T-helper 17 cell (primary cell): Measurements from ENCODE around the gene DNAH2. TPM values are rescaled to one million over a fixed set of nuclear protein-coding genes. Genes with fewer than 3 reads are reported as not detected.
A peak's percentile ranks its signal among the peaks of the same experiment; 100 is the strongest.

Experiments
- ATAC-seq: fragments of 150-1000 bp; cut with Tn5 transposase; 2 replicates; pipeline ENCODE4 v1.10.0; 2021; ENCODE audit warnings: mild to moderate bottlenecking, moderate library complexity
- DNase-seq, 3 donors: peaks; one replicate each; pipeline versions ENCODE4 v3.0.0 to v3.0.0-alpha.2; 2020 to 2021
- H3K9me3 ChIP-seq: one replicate; pipeline ENCODE4 v1.7.0; 2013; ENCODE audit warnings: low read length, mild to moderate bottlenecking; ENCODE audit not compliant: control insufficient read depth, poor library complexity, severe bottlenecking
- H3K27ac Mint-ChIP-seq: one replicate; pipeline ENCODE4 v1.8.0; 2022; ENCODE audit warnings: mild to moderate bottlenecking, moderate library complexity, mixed read lengths
- H3K27me3 Mint-ChIP-seq: one replicate; pipeline ENCODE4 v1.8.0; 2022; ENCODE audit warnings: mixed read lengths
- H3K36me3 Mint-ChIP-seq: one replicate; pipeline ENCODE4 v1.8.0; 2022; ENCODE audit warnings: low read depth, mixed read lengths
- H3K4me1 Mint-ChIP-seq: one replicate; pipeline ENCODE4 v1.8.0; 2022; ENCODE audit warnings: mild to moderate bottlenecking, mixed read lengths
- H3K4me3 Mint-ChIP-seq: one replicate; pipeline ENCODE4 v1.8.0; 2022; ENCODE audit warnings: mild to moderate bottlenecking, moderate library complexity, mixed read lengths
- total RNA-seq, 4 donors: library from RNA in 2 of 4; stranded (reverse) in 2 of 4; gene quantifications; one replicate each; pipeline ENCODE4 v1.2.3 and lab custom pipeline; 2022 to 2026

Gene DNAH2
- under 1 TPM in 1 of 2 donors, not detected in 1; 0.31 TPM for total RNA-seq
- 0 reads per million in 2 donors for total RNA-seq (lab: John Stamatoyannopoulos, UW)

GRCh38 chr17:7716901-7717755 is at the start of gene DNAH2:
DNAH2 (plus strand) TSS chr17:7717744; CDS start chr17:7719735, 1,991 bp downstream.
- peak within 1 kb of the TSS; percentile 82 for H3K4me3 Mint-ChIP-seq
- peaks cover 4% of the 10 kb centered on the region for H3K36me3 Mint-ChIP-seq
- H3K4me1 Mint-ChIP-seq, result peaks cover 29% of the 10 kb centered on the region
- DNase-seq (no peak), ATAC-seq (peak; percentile 55)
- H3K9me3 ChIP-seq, result no peaks in the 10 kb centered on the region
- H3K27me3 Mint-ChIP-seq, result peaks cover 81% of the 10 kb centered on the region
- no peak within 1 kb of the TSS for H3K27ac Mint-ChIP-seq

DNA sequence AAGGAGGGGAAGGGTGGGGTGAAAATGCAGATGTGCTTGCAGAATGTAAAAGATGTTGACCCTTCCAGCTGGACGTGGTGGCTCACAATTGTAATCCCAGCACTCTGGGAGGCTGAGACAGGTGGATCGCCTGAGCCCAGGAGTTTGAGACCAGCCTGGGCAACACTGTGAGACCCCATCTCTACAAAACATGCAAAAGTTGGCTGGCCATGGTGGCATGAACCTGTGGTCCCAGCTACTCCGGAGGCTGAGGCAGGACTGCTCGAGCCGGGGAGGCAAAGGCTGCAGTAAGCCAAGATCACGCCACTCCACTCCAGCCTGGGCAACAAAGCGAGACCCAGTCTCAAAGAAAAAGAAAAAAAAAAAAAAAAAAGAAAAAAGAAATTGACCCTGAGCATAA is 49.1 kb upstream of the DNAH2 start:
- Mint-ChIP-seq H3K36me3 (no peaks in the 10 kb centered on the region), H3K27ac (no peak overlapping the region), H3K4me1 (no peaks in the 10 kb centered on the region), H3K4me3 (no peak overlapping the region), H3K27me3 (no peaks in the 10 kb centered on the region)
- no peak for ATAC-seq
- peaks cover 4% of the 10 kb centered on the region for H3K9me3 ChIP-seq
- no peak for DNase-seq

- Mint-ChIP-seq H3K27me3 (no peaks in the 10 kb centered on the region), H3K36me3 (peaks cover 11% of the 10 kb centered on the region), H3K27ac (no peak overlapping the region), H3K4me3 (no peak overlapping the region), H3K4me1 (peaks cover 8% of the 10 kb centered on the region)
- ATAC-seq (no peak), DNase-seq (no peak)
- peaks cover 9% of the 10 kb centered on the region for H3K9me3 ChIP-seq
These were observed 44.3 kb upstream of the DNAH2 start for GRCh38 chr17:7673239-7673638.

DNA sequence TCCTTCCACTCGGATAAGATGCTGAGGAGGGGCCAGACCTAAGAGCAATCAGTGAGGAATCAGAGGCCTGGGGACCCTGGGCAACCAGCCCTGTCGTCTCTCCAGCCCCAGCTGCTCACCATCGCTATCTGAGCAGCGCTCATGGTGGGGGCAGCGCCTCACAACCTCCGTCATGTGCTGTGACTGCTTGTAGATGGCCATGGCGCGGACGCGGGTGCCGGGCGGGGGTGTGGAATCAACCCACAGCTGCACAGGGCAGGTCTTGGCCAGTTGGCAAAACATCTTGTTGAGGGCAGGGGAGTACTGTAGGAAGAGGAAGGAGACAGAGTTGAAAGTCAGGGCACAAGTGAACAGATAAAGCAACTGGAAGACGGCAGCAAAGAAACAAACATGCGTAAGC is 42.6 kb upstream of the DNAH2 start:
- H3K36me3 Mint-ChIP-seq, result peaks cover 11% of the 10 kb centered on the region
- peaks cover 10% of the 10 kb centered on the region for H3K4me1 Mint-ChIP-seq
- no peak overlapping the region for H3K27ac Mint-ChIP-seq
- no peak for ATAC-seq
- no peak for DNase-seq
- peaks cover 9% of the 10 kb centered on the region for H3K9me3 ChIP-seq
- H3K4me3 Mint-ChIP-seq, result no peak overlapping the region
- no peaks in the 10 kb centered on the region for H3K27me3 Mint-ChIP-seq

- peaks cover 14% of the 10 kb centered on the region for H3K4me1 Mint-ChIP-seq
- no peaks in the 10 kb centered on the region for H3K27me3 Mint-ChIP-seq
- ATAC-seq (no peak), DNase-seq (no peak)
- peaks cover 9% of the 10 kb centered on the region for H3K9me3 ChIP-seq
- no peak overlapping the region for H3K27ac Mint-ChIP-seq
- H3K4me3 Mint-ChIP-seq, result no peak overlapping the region
- H3K36me3 Mint-ChIP-seq, result peaks cover 11% of the 10 kb centered on the region
These were observed 41.0 kb upstream of the DNAH2 start for GRCh38 chr17:7676533-7676932.

DNA sequence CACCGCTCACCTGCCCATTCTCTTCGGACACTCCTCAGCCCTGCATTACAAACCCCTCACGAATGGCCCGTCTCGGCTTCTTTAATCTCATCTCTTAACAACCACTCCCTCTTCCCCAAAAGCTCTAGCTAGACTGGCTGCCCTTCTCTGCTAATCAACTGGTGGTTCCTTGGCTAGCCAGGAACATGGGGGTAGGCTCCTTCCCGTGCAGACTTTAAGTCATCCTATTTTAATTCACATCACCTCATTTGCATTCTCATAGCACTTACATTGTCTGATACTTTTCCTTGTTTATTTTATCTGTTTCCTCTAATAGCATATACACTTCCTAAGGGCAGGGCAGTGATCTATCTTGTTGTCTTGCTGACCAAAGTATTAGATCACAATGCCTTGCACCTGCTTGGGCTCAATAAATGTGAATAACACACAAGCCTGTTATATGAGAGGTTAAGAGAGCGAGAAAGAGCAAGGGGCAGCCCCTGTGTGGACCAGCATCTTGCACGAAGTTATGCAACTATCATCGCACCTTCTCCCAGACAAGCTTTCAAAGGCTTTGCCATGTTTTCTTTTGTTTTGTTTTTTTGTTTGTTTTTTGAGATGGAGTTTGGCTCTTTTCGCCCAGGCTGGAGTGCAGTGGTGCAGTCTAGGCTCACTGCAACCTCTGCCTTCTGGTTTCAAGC is 40.0 kb upstream of the DNAH2 start:
- H3K27ac Mint-ChIP-seq, result peak overlapping the region; percentile 67
- H3K36me3 Mint-ChIP-seq, result peaks cover 11% of the 10 kb centered on the region

DNA sequence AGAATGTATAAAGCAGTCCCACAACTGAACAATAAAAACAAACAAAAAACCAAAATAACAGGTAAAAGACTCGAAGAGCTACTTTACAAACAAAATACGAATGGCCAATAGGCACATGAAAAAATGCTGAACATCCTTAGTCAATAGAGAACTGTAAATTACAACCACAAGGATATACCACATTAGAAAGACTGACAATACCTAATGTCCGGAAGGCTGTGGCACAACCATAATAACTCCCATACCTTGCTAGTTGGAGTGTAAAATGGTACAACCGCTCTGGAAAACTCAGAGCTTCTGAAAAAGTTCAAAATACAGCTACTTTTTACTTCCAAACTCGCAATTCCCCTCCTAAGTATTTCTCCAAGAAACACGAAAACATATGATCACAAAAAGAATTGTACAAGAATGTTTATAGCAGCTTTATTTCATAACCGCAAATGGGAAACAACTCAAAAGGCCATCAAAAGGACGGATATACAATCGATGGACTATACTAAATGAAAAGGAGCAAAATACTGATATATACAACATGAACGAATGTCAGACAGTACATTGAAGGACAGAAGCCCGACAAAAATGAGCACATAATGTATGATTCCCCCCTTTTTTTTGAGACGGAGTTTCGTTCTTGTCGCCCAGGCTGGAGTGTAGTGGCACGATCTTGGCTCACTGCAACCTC is 32.6 kb upstream of the DNAH2 start:
- Mint-ChIP-seq H3K4me3 (peak overlapping the region; percentile 97), H3K27ac (peak overlapping the region; percentile 100), H3K36me3 (peaks cover 2% of the 10 kb centered on the region), H3K4me1 (peaks cover 38% of the 10 kb centered on the region), H3K27me3 (no peaks in the 10 kb centered on the region)
- ATAC-seq (no peak), DNase-seq (no peak)
- no peaks in the 10 kb centered on the region for H3K9me3 ChIP-seq

More for the DNA sequence above, 40.0 kb upstream of the DNAH2 start:
- Mint-ChIP-seq H3K27me3 (no peaks in the 10 kb centered on the region), H3K4me1 (peaks cover 14% of the 10 kb centered on the region), H3K4me3 (no peak overlapping the region)
- ATAC-seq (no peak), DNase-seq (no peak)
- peaks cover 9% of the 10 kb centered on the region for H3K9me3 ChIP-seq

DNA sequence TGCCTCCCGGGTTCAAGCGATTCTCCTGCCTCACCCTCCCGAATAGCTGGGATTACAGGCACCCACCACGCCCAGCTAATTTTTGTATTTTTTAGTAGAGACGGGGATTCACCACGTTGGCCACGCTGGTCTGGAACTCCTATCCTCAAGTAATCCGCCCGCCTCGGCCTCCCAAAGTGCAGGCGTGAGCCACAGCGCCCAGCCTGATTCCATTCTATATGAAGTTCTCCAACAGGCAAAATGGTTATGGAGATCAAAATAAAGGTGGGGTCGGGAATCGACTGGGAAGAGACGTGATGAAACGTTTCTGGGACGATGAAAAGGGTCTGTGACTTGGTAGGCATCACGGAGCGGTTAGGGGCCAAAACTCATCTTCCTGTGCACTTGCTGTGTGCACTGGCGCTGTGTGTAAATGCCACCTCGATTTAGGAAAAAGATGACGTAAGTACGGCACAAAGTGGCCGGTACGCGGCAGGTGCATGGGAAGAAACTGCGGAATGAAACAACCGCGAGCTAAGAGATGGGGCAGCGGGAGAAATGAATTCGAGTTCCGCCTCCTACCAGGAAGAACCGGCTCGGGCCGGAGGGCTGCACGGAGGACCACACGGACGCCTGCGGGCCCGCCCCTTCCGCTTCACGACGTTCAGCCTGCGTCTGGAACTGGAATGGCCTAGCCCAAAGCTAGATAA is 31.9 kb upstream of the DNAH2 start:
- DNase-seq, result peak; percentile 77 to 83 (median 81)
- peaks cover 40% of the 10 kb centered on the region for H3K4me1 Mint-ChIP-seq
- no peaks in the 10 kb centered on the region for H3K9me3 ChIP-seq
- H3K36me3 Mint-ChIP-seq, result peaks cover 6% of the 10 kb centered on the region
- peak; percentile 64 for ATAC-seq
- peak overlapping the region; percentile 100 for H3K27ac Mint-ChIP-seq
- no peaks in the 10 kb centered on the region for H3K27me3 Mint-ChIP-seq
- peak overlapping the region; percentile 97 for H3K4me3 Mint-ChIP-seq

- ATAC-seq (peak; percentile 52), DNase-seq (peak; percentile 61 to 69 (median 64))
- peak overlapping the region; percentile 97 for H3K4me3 Mint-ChIP-seq
- peaks cover 37% of the 10 kb centered on the region for H3K4me1 Mint-ChIP-seq
- no peaks in the 10 kb centered on the region for H3K9me3 ChIP-seq
- H3K27me3 Mint-ChIP-seq, result no peaks in the 10 kb centered on the region
- H3K36me3 Mint-ChIP-seq, result peaks cover 7% of the 10 kb centered on the region
- H3K27ac Mint-ChIP-seq, result peak overlapping the region; percentile 100
These were observed 31.1 kb upstream of the DNAH2 start for GRCh38 chr17:7686222-7687071.

DNA sequence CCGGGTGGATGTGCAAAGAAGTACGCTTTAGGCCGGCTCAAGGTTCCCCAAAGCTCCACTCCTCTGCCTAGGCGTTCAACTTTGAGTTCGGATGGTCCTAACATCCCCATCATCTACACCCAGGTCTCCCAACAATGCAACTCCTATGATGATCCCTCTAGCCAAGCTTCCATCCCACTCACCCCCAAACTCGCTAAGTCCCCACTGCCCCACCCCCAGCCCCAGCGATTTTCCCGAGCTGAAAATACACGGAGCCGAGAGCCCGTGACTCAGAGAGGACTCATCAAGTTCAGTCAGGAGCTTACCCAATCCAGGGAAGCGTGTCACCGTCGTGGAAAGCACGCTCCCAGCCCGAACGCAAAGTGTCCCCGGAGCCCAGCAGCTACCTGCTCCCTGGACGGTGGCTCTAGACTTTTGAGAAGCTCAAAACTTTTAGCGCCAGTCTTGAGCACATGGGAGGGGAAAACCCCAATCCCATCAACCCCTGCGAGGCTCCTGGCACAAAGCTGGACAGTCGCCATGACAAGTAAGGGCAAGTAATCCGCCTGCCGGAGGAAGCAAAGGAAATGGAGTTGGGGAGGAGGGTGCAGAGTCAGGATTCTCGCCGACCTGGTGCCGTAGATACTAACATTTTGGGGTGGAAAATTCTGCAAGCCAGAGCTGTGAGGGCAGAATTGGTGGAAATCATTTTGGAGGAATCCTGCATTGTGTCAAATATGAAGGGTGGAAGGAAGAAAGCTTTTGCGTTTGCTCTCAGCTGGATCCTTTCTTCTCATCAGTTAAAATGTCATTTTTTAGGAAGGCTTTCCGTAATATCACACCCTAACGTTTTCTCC is 30.3 kb upstream of the DNAH2 start, which contains the start of gene TP53:
Gene TP53, minus strand, starts transcription at position 419 of the 836 bp plus-strand sequence. CDS start 10,896 bp downstream, outside the sequence.
- DNase-seq (peak; percentile 71 to 79 (median 76)), ATAC-seq (peak; percentile 60)
- no peaks in the 10 kb centered on the region for H3K9me3 ChIP-seq
- H3K27me3 Mint-ChIP-seq, result no peaks in the 10 kb centered on the region
- peak within 1 kb of the TSS; percentile 97 for H3K4me3 Mint-ChIP-seq
- H3K4me1 Mint-ChIP-seq, result peaks cover 37% of the 10 kb centered on the region
- H3K27ac Mint-ChIP-seq, result peak within 1 kb of the TSS; percentile 100
- H3K36me3 Mint-ChIP-seq, result peaks cover 7% of the 10 kb centered on the region
